Loucy (cell line): ENCODE data around the gene MED31.

Experiments used
- H2AFZ ChIP-seq: fragments of 200-600 bp; sonication (generic); 2 replicates; pipeline ENCODE4 v1.6.0; 2016; ENCODE audit warnings: antibody characterized with exemption, mild to moderate bottlenecking, low read length, moderate library complexity
- H3F3A ChIP-seq: fragments of 200-600 bp; 2 replicates; pipeline ENCODE4 v1.6.0; 2016; ENCODE audit warnings: antibody characterized with exemption, low read depth, mild to moderate bottlenecking
- H3K27me3 ChIP-seq: fragments of 200-600 bp; sonication (generic); 2 replicates; pipeline ENCODE4 v1.6.1; 2014; ENCODE audit warnings: low read length, mild to moderate bottlenecking; ENCODE audit not compliant: insufficient read depth, poor library complexity, severe bottlenecking
- H3K36me3 ChIP-seq: fragments of 200-600 bp; sonication (generic); 2 replicates; pipeline ENCODE4 v1.6.1; 2016; ENCODE audit warnings: low read length; ENCODE audit not compliant: insufficient read depth
- H3K4me1 ChIP-seq: fragments of 200-600 bp; sonication (generic); 2 replicates; pipeline ENCODE4 v1.5.1; 2014; ENCODE audit warnings: low read length, mild to moderate bottlenecking; ENCODE audit not compliant: insufficient read depth, poor library complexity, severe bottlenecking
- H3K4me2 ChIP-seq: fragments of 200-600 bp; sonication (generic); 2 replicates; pipeline ENCODE4 v1.6.0; 2014; ENCODE audit warnings: antibody characterized with exemption, low read length, low read depth, mild to moderate bottlenecking; ENCODE audit not compliant: poor library complexity, severe bottlenecking
- H3K4me3 ChIP-seq: fragments of 200-600 bp; sonication (generic); 2 replicates; pipeline ENCODE4 v1.5.1; 2014; ENCODE audit warnings: low read length, mild to moderate bottlenecking, mixed read lengths; ENCODE audit not compliant: poor library complexity, severe bottlenecking
- H3K79me2 ChIP-seq: fragments of 200-600 bp; sonication (generic); 2 replicates; pipeline ENCODE4 v1.6.1; 2014; ENCODE audit warnings: low read length; ENCODE audit not compliant: insufficient read depth
- H3K9ac ChIP-seq: fragments of 200-600 bp; sonication (generic); 2 replicates; pipeline ENCODE4 v1.6.0; 2014; ENCODE audit warnings: mild to moderate bottlenecking, low read depth, low read length, moderate library complexity; ENCODE audit not compliant: poor library complexity, severe bottlenecking
- H3K9me2 ChIP-seq: fragments of 200-600 bp; sonication (generic); replicated peaks from 2 replicates; pipeline ENCODE4 v1.6.1; 2016; ENCODE audit warnings: low read depth, low read length, mixed read lengths
- H3K9me3 ChIP-seq: fragments of 200-600 bp; sonication (generic); 2 replicates; pipeline ENCODE4 v1.6.1; 2014; ENCODE audit warnings: mild to moderate bottlenecking, antibody characterized with exemption, low read length, low read depth; ENCODE audit not compliant: insufficient read depth
- H4K20me1 ChIP-seq: fragments of 200-600 bp; sonication (generic); 2 replicates; pipeline ENCODE4 v1.6.0; 2014; ENCODE audit warnings: antibody characterized with exemption, low read length, mild to moderate bottlenecking; ENCODE audit not compliant: insufficient read depth, poor library complexity, severe bottlenecking
- EZH2phosphoT487 ChIP-seq: fragments of 200-600 bp; IDR thresholded peaks from 2 replicates; pipeline ENCODE4 v1.6.1; 2018; ENCODE audit warnings: antibody characterized with exemption, mild to moderate bottlenecking, moderate library complexity, borderline replicate concordance
- TF ChIP-seq, protein P1 (sequence below): fragments of 200-600 bp; sonication (generic); conservative IDR thresholded peaks from 2 replicates; pipeline ENCODE4 v1.5.1; 2014; ENCODE audit warnings: mild to moderate bottlenecking, antibody characterized with exemption, low read length

MED31 gene

DNA sequence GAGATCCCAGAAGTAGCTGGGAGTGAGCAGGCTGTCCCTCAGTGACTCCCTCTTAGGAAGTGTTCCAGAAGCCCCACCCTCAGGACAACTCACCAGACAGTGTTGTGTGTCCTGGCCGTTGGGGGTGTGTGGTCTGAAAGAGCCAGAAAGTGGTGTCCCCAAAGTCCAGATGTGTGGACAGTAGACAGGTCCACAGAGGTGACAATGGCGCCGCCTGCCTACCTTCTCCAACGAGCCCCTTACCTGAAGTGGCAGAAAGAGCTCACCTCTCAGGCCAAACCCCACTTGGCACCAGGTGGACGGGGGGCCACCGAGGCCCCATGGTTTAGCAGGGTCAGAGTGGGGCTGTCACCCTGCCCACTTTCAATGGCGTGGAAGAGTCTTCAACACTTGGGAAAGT lies 20.0 kb upstream of the MED31 start:
- no peaks in the 10 kb centered on the region for H4K20me1 ChIP-seq
- H3K4me1 ChIP-seq = peaks cover 5% of the 10 kb centered on the region
- no peak overlapping the region for H3K9ac ChIP-seq
- no peak overlapping the region for H3K4me3 ChIP-seq
- H3K79me2 ChIP-seq = no peaks in the 10 kb centered on the region
- TF ChIP-seq, protein P1, sequence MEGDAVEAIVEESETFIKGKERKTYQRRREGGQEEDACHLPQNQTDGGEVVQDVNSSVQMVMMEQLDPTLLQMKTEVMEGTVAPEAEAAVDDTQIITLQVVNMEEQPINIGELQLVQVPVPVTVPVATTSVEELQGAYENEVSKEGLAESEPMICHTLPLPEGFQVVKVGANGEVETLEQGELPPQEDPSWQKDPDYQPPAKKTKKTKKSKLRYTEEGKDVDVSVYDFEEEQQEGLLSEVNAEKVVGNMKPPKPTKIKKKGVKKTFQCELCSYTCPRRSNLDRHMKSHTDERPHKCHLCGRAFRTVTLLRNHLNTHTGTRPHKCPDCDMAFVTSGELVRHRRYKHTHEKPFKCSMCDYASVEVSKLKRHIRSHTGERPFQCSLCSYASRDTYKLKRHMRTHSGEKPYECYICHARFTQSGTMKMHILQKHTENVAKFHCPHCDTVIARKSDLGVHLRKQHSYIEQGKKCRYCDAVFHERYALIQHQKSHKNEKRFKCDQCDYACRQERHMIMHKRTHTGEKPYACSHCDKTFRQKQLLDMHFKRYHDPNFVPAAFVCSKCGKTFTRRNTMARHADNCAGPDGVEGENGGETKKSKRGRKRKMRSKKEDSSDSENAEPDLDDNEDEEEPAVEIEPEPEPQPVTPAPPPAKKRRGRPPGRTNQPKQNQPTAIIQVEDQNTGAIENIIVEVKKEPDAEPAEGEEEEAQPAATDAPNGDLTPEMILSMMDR = no peak
- TF ChIP-seq EZH2phosphoT487 = no peak
- H3K27me3 ChIP-seq = peaks cover 14% of the 10 kb centered on the region
- H3K4me2 ChIP-seq = no peak overlapping the region
- H3K9me3 ChIP-seq = no peaks in the 10 kb centered on the region
- no peaks in the 10 kb centered on the region for H3F3A ChIP-seq
- no peaks in the 10 kb centered on the region for H3K9me2 ChIP-seq
- H3K36me3 ChIP-seq = no peaks in the 10 kb centered on the region
- no peak overlapping the region for H2AFZ ChIP-seq

GRCh38 chr17:6670999-6671398 lies 19.6 kb upstream of the MED31 start:
- H2AFZ ChIP-seq = no peak overlapping the region
- H3K4me1 ChIP-seq = peaks cover 5% of the 10 kb centered on the region
- no peaks in the 10 kb centered on the region for H4K20me1 ChIP-seq
- H3K4me2 ChIP-seq = no peak overlapping the region
- no peaks in the 10 kb centered on the region for H3K79me2 ChIP-seq
- H3F3A ChIP-seq = no peaks in the 10 kb centered on the region
- H3K4me3 ChIP-seq = no peak overlapping the region
- H3K9me2 ChIP-seq = no peaks in the 10 kb centered on the region
- TF ChIP-seq EZH2phosphoT487 = no peak
- TF ChIP-seq, protein P1 = no peak
- H3K36me3 ChIP-seq = no peaks in the 10 kb centered on the region
- H3K27me3 ChIP-seq = peaks cover 9% of the 10 kb centered on the region
- H3K9ac ChIP-seq = no peak overlapping the region
- H3K9me3 ChIP-seq = no peaks in the 10 kb centered on the region

DNA sequence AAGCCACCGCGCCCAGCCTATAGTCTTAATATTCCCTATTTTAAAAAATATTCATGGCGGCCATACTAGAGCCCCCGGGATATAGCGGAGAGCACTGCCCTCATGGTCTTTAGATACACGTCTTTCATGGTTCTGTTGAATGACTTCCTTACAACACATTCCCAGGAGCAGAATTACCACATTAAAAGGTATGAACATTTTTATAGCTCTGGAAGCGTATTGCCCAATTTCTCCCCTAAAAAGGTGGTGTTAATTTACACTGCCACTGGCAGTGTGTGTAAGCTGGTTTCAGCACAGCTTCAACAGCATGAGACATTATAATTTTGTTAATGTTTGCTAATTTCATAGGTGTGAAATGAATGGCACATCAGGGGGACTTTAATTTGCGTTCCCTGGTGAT lies 19.2 kb upstream of the MED31 start:
- Histone ChIP-seq H3K4me3 (no peak overlapping the region), H3K4me2 (no peak overlapping the region)
- no peak for TF ChIP-seq EZH2phosphoT487
- TF ChIP-seq, protein P1 = no peak

More for the DNA sequence above, 19.2 kb upstream of the MED31 start:
- Histone ChIP-seq H4K20me1 (no peaks in the 10 kb centered on the region), H3K9me2 (no peaks in the 10 kb centered on the region), H3K4me1 (peaks cover 5% of the 10 kb centered on the region), H3K9ac (no peak overlapping the region), H2AFZ (no peak overlapping the region), H3K36me3 (no peaks in the 10 kb centered on the region), H3K9me3 (no peaks in the 10 kb centered on the region), H3K79me2 (no peaks in the 10 kb centered on the region), H3F3A (no peaks in the 10 kb centered on the region), H3K27me3 (peaks cover 5% of the 10 kb centered on the region)
